ENCODE results near the gene FBXL16. TPM values are rescaled to one million over a fixed set of nuclear protein-coding genes. Genes with fewer than 3 reads are reported as not detected.

Gene FBXL16
- total and polyA plus RNA-seq, 2 of the 13 experiments (the other 11 are each of a cell fraction or from before 2014, with no cell fraction given): 0.22 to 2.0 TPM

GRCh38 chr16:700684-701584 is 4.7 kb downstream of the FBXL16 start (continued):
- TF ChIP-seq MLXIP (CRISPR knock-in tag; IDR thresholded peaks at IDR 0.05; ENCODE audit: borderline replicate concordance) (peak; percentile 88; the same call in 1 of the 2 replicates), FOXP1 (IDR thresholded peaks at IDR 0.05) (no peak), FOXP1 (CRISPR knock-in tag; IDR thresholded peaks at IDR 0.05) (no peak), KDM3A (CRISPR knock-in tag; IDR thresholded peaks at IDR 0.05; ENCODE audit: low read depth) (no peak), REST (IDR thresholded peaks at IDR 0.05; ENCODE audit: borderline replicate concordance in 1 of 2, low read depth in 1 of 2, low read length in 2 of 2) (peak; percentile 97), ZNF333 (CRISPR knock-in tag; IDR thresholded peaks at IDR 0.05; ENCODE audit: borderline replicate concordance) (no peak), ZNF761 (CRISPR knock-in tag; conservative IDR thresholded peaks at IDR 0.05) (peak; percentile 75; the same call in 1 of the 2 replicates), SMARCE1 (IDR thresholded peaks at IDR 0.05; ENCODE audit: borderline replicate concordance) (no peak), ZNF776 (CRISPR knock-in tag; IDR thresholded peaks at IDR 0.05) (peak; percentile 47; the same call in 1 of the 2 replicates), PRDM4 (CRISPR knock-in tag; IDR thresholded peaks at IDR 0.05; ENCODE audit: borderline replicate concordance) (no peak), RFX5 (IDR thresholded peaks at IDR 0.05; ENCODE audit: low read depth, low read length) (no peak), NR2F6 (IDR thresholded peaks at IDR 0.05) (no peak), NR2F6 (CRISPR knock-in tag; IDR thresholded peaks at IDR 0.05) (no peak), FOXM1 (CRISPR knock-in tag; IDR thresholded peaks at IDR 0.05) (no peak), ZMYM3 (CRISPR knock-in tag; IDR thresholded peaks at IDR 0.05) (no peak), DRAP1 (CRISPR knock-in tag; IDR thresholded peaks at IDR 0.05) (no peak), ZNF549 (CRISPR knock-in tag; IDR thresholded peaks at IDR 0.05) (peak; percentile 63; the same call in 1 of the 2 replicates), HNF4A (CRISPR knock-in tag; IDR thresholded peaks at IDR 0.05) (no peak), ZNF749 (CRISPR knock-in tag; IDR thresholded peaks at IDR 0.05; ENCODE audit: borderline replicate concordance) (peak; percentile 64; the same call in 1 of the 2 replicates), DDIT3 (CRISPR knock-in tag; IDR thresholded peaks at IDR 0.05) (no peak)
